Measurements from ENCODE around the gene RCN2. TPM values are rescaled to one million over a fixed set of nuclear protein-coding genes. Genes with fewer than 3 reads are reported as not detected.
A peak's percentile ranks its signal among the peaks of the same experiment; 100 is the strongest.

RCN2 gene
- total and polyA plus RNA-seq, 7 experiments from 2014 or later = 16.7 to 45.7 (median 28.5) TPM

GRCh38 chr15:76929011-76929760 lies 2.4 kb upstream of the RCN2 start:
- intact Hi-C loops (cut with micrococcal nuclease) = no loop called here
- no peak overlapping the region for H3K27ac ChIP-seq (ENCODE audit: low read depth, low read length)
- ChIA-PET CTCF (no interaction called here), POLR2A (interaction anchor here (3.4 kb wide), 1 partner anchor 24 kb away, joined by 28 read pairs; the partner anchor contains the start of gene SCAPER)
- peaks cover 4 to 14% of the 10 kb centered on the region in 2 donors for H3K4me1 ChIP-seq (ENCODE audit: control insufficient read depth in 2 of 2, insufficient read depth in 2 of 2, low read length in 2 of 2)
- H3K4me1 Mint-ChIP-seq = peaks cover 10 to 29% (median 26%) of the 10 kb centered on the region in 7 donors
- H3K4me3 Mint-ChIP-seq = no peak overlapping the region
- no peaks in the 10 kb centered on the region for H3K36me3 ChIP-seq (ENCODE audit: control insufficient read depth in 2 of 3, insufficient read depth in 3 of 3, low read length in 3 of 3)
- peaks cover 0 to 4% (median 4%) of the 10 kb centered on the region in 5 donors for H3K36me3 Mint-ChIP-seq
- H3K27me3 Mint-ChIP-seq = peaks cover 0 to 37% (median 0%) of the 10 kb centered on the region in 5 donors
- no peaks in the 10 kb centered on the region for H3K27me3 ChIP-seq (ENCODE audit: control insufficient read depth in 2 of 2, insufficient read depth in 2 of 2, low read length in 2 of 2)
- ATAC-seq = no peak
- DNase-seq = no peak
- no peak overlapping the region for H3K27ac Mint-ChIP-seq
- no peaks in the 10 kb centered on the region for H3K9me3 ChIP-seq (ENCODE audit: control insufficient read depth in 2 of 3, low read length in 3 of 3)
- H3K9me3 Mint-ChIP-seq = no peaks in the 10 kb centered on the region
- H3K4me3 ChIP-seq (ENCODE audit: low read length) = no peak overlapping the region

- intact Hi-C loops (cut with micrococcal nuclease) = loop anchor here (1.0 to 10.0 kb wide), 8 partner anchors 26 to 1026 kb away; partner anchors contain the start of genes HMG20A (in 2 of the 2), PEAK1 (in 2 of the 2), PSTPIP1 (in 2 of the 2) and SCAPER (in 2 of the 2)
- ATAC-seq = no peak
- DNase-seq = peak in 1 of 9 donors; percentile 15
- ChIA-PET POLR2A (interaction anchor here (0.6 to 3.4 kb wide), 10 partner anchors 12 to 491 kb away, joined by 3 to 34 read pairs (median 4); partner anchors contain the start of genes PSTPIP1 and SCAPER), CTCF (interaction anchor here (0.6 to 1.2 kb wide), 2 partner anchors 65 to 160 kb away, joined by 3 read pairs; no protein-coding TSS in a partner anchor)
- H3K27ac ChIP-seq (ENCODE audit: low read depth, low read length) = peak overlapping the region; percentile 73
- no peaks in the 10 kb centered on the region for H3K27me3 ChIP-seq (ENCODE audit: control insufficient read depth in 2 of 2, insufficient read depth in 2 of 2, low read length in 2 of 2)
- Mint-ChIP-seq H3K27ac (peak overlapping the region; percentile 75 to 96 (median 87)), H3K9me3 (no peaks in the 10 kb centered on the region), H3K4me1 (peaks cover 19 to 42% (median 33%) of the 10 kb centered on the region in 7 donors), H3K36me3 (peaks cover 7 to 11% (median 10%) of the 10 kb centered on the region in 5 donors), H3K27me3 (peaks cover 0 to 25% (median 0%) of the 10 kb centered on the region in 5 donors), H3K4me3 (peak overlapping the region; percentile 89 to 94 (median 91))
- no peaks in the 10 kb centered on the region for H3K9me3 ChIP-seq (ENCODE audit: control insufficient read depth in 2 of 3, low read length in 3 of 3)
- peaks cover 0 to 17% (median 4%) of the 10 kb centered on the region in 3 experiments for H3K36me3 ChIP-seq (ENCODE audit: control insufficient read depth in 2 of 3, insufficient read depth in 3 of 3, low read length in 3 of 3)
- peaks cover 4 to 14% of the 10 kb centered on the region in 2 donors for H3K4me1 ChIP-seq (ENCODE audit: control insufficient read depth in 2 of 2, insufficient read depth in 2 of 2, low read length in 2 of 2)
- H3K4me3 ChIP-seq (ENCODE audit: low read length) = peak overlapping the region; percentile 70
These were observed 635 bp upstream of the RCN2 start for GRCh38 chr15:76930831-76931396.

- Mint-ChIP-seq H3K4me3 (peak overlapping the region; percentile 82 to 95 (median 92)), H3K36me3 (peaks cover 9 to 22% (median 10%) of the 10 kb centered on the region in 5 donors), H3K9me3 (no peaks in the 10 kb centered on the region), H3K4me1 (peaks cover 19 to 44% (median 33%) of the 10 kb centered on the region in 7 donors), H3K27ac (peak overlapping the region; percentile 72 to 94 (median 87)), H3K27me3 (peaks cover 0 to 16% (median 0%) of the 10 kb centered on the region in 5 donors)
- intact Hi-C loops (cut with micrococcal nuclease) = loop anchor here (5.0 to 10.0 kb wide), 3 partner anchors 90 to 1028 kb away; partner anchors contain the start of gene FBXO22 (in 1 of the 2)
- Histone ChIP-seq H3K27ac (ENCODE audit: low read depth, low read length) (peak overlapping the region; percentile 73), H3K36me3 (ENCODE audit: control insufficient read depth in 2 of 3, insufficient read depth in 3 of 3, low read length in 3 of 3) (peaks cover 4 to 25% (median 7%) of the 10 kb centered on the region in 3 experiments), H3K4me1 (ENCODE audit: control insufficient read depth in 2 of 2, insufficient read depth in 2 of 2, low read length in 2 of 2) (peaks cover 4 to 14% of the 10 kb centered on the region in 2 donors), H3K27me3 (ENCODE audit: control insufficient read depth in 2 of 2, insufficient read depth in 2 of 2, low read length in 2 of 2) (no peaks in the 10 kb centered on the region), H3K4me3 (ENCODE audit: low read length) (peak overlapping the region; percentile 70), H3K9me3 (ENCODE audit: control insufficient read depth in 2 of 3, low read length in 3 of 3) (no peaks in the 10 kb centered on the region)
- POLR2A ChIA-PET = interaction anchor here (0.7 to 3.4 kb wide), 4 partner anchors 27 to 64 kb away, joined by 3 to 34 read pairs (median 16); partner anchors contain the start of genes PSTPIP1 and SCAPER
- CTCF ChIA-PET = interaction anchor here (1.2 kb wide), 1 partner anchor 63 kb away, joined by 3 read pairs; no protein-coding TSS in a partner anchor
- ATAC-seq = no peak
- peak in 4 of 9 donors; percentile 5 to 14 (median 10) for DNase-seq
These were observed 802 bp downstream of the RCN2 start for GRCh38 chr15:76932135-76932966.

- no peak for ATAC-seq
- peaks cover 4 to 14% of the 10 kb centered on the region in 2 donors for H3K4me1 ChIP-seq (ENCODE audit: control insufficient read depth in 2 of 2, insufficient read depth in 2 of 2, low read length in 2 of 2)
- no peak overlapping the region for H3K4me3 ChIP-seq (ENCODE audit: low read length)
- Mint-ChIP-seq H3K27me3 (no peaks in the 10 kb centered on the region), H3K27ac (no peak overlapping the region), H3K4me1 (peaks cover 19 to 46% (median 32%) of the 10 kb centered on the region in 7 donors), H3K4me3 (peak overlapping the region in 1 of 10 donors; percentile 38), H3K36me3 (peaks cover 9 to 24% (median 13%) of the 10 kb centered on the region in 5 donors), H3K9me3 (no peaks in the 10 kb centered on the region)
- POLR2A ChIA-PET = interaction anchor here (1.1 to 1.3 kb wide), 3 partner anchors 60 to 486 kb away, joined by 3 to 4 read pairs (median 4); partner anchors contain the start of gene PSTPIP1
- CTCF ChIA-PET = no interaction called here
- no peaks in the 10 kb centered on the region for H3K27me3 ChIP-seq (ENCODE audit: control insufficient read depth in 2 of 2, insufficient read depth in 2 of 2, low read length in 2 of 2)
- no peak overlapping the region for H3K27ac ChIP-seq (ENCODE audit: low read depth, low read length)
- no peaks in the 10 kb centered on the region for H3K9me3 ChIP-seq (ENCODE audit: control insufficient read depth in 2 of 3, low read length in 3 of 3)
- H3K36me3 ChIP-seq (ENCODE audit: control insufficient read depth in 2 of 3, insufficient read depth in 3 of 3, low read length in 3 of 3) = peaks cover 4 to 30% (median 7%) of the 10 kb centered on the region in 3 experiments
- no peak for DNase-seq
- intact Hi-C loops (cut with micrococcal nuclease) = loop anchor here in 1 of 2 donors (10.0 kb wide), 2 partner anchors 701 to 1031 kb away; partner anchors contain the start of gene FBXO22
These were observed 4.1 kb downstream of the RCN2 start for GRCh38 chr15:76935620-76936019.

- H3K36me3 Mint-ChIP-seq = peaks cover 9 to 22% (median 13%) of the 10 kb centered on the region in 5 donors
- no peak overlapping the region for H3K4me3 ChIP-seq (ENCODE audit: low read length)
- H3K27me3 Mint-ChIP-seq = no peaks in the 10 kb centered on the region
- intact Hi-C loops (cut with micrococcal nuclease) = loop anchor here in 1 of 2 donors (10.0 kb wide), 2 partner anchors 702 to 1032 kb away; partner anchors contain the start of gene FBXO22
- peaks cover 4 to 30% (median 7%) of the 10 kb centered on the region in 3 experiments for H3K36me3 ChIP-seq (ENCODE audit: control insufficient read depth in 2 of 3, insufficient read depth in 3 of 3, low read length in 3 of 3)
- peaks cover 15 to 41% (median 26%) of the 10 kb centered on the region in 7 donors for H3K4me1 Mint-ChIP-seq
- ATAC-seq (no peak), DNase-seq (no peak)
- peaks cover 0 to 10% of the 10 kb centered on the region in 2 donors for H3K4me1 ChIP-seq (ENCODE audit: control insufficient read depth in 2 of 2, insufficient read depth in 2 of 2, low read length in 2 of 2)
- no peaks in the 10 kb centered on the region for H3K9me3 ChIP-seq (ENCODE audit: control insufficient read depth in 2 of 3, low read length in 3 of 3)
- H3K27ac Mint-ChIP-seq = no peak overlapping the region
- H3K27me3 ChIP-seq (ENCODE audit: control insufficient read depth in 2 of 2, insufficient read depth in 2 of 2, low read length in 2 of 2) = no peaks in the 10 kb centered on the region
- ChIA-PET CTCF (no interaction called here), POLR2A (no interaction called here)
- H3K9me3 Mint-ChIP-seq = no peaks in the 10 kb centered on the region
- H3K4me3 Mint-ChIP-seq = no peak overlapping the region
- no peak overlapping the region for H3K27ac ChIP-seq (ENCODE audit: low read depth, low read length)
These were observed 5.1 kb downstream of the RCN2 start for GRCh38 chr15:76936671-76937070.

Data from naive thymus-derived CD4-positive, alpha-beta T cell (primary cell).